Omental fat pad (tissue), 4 donors: ENCODE measurements around the gene GCLC. TPM values are rescaled to one million over a fixed set of nuclear protein-coding genes. Genes with fewer than 3 reads are reported as not detected.
"Not testable (repeated sequence)": the region's sequence is repeated elsewhere in the genome, so short reads cannot be mapped to it uniquely, and the experiment has no call there.

Experiments
- ATAC-seq: fragments of 150-250 bp; one replicate; pipeline ENCODE4 v1.9.1; 2016; ENCODE audit warnings: mild to moderate bottlenecking, moderate library complexity; ENCODE audit not compliant: low FRiP score
- DNase-seq: peaks from one replicate; pipeline ENCODE4 v3.0.0-alpha.2; 2019; ENCODE audit warnings: low spot score
- CTCF ChIP-seq, 3 donors: fragments of 450-650 bp; IDR thresholded peaks; one replicate each; pipeline ENCODE4 v1.5.1; 2016 to 2017; ENCODE audit warnings: antibody characterized with exemption in 3 of 3, mild to moderate bottlenecking in 3 of 3, moderate library complexity in 2 of 3
- total RNA-seq, 4 donors: library from RNA; depleted of rRNA; stranded (reverse); fragments of >200 nt; gene quantifications; one replicate each; pipeline ENCODE4 v1.1.0, GENCODE V29; 2016

Gene GCLC
- total RNA-seq, 4 donors from 2014 or later = 38.6 to 86.3 (median 46.6) TPM

- TF ChIP-seq CTCF (IDR thresholded peaks at IDR 0.05) = no peak
Observed at GRCh38 chr6:53578371-53578770, 33.5 kb upstream of the GCLC start.

GRCh38 chr6:53573299-53573698, 28.4 kb upstream of the GCLC start:
- ATAC-seq (no peak), DNase-seq (no peak)
- TF ChIP-seq CTCF (IDR thresholded peaks at IDR 0.05) = no peak

More at GRCh38 chr6:53578371-53578770, 33.5 kb upstream of the GCLC start:
- DNase-seq (no peak), ATAC-seq (no peak)

DNA sequence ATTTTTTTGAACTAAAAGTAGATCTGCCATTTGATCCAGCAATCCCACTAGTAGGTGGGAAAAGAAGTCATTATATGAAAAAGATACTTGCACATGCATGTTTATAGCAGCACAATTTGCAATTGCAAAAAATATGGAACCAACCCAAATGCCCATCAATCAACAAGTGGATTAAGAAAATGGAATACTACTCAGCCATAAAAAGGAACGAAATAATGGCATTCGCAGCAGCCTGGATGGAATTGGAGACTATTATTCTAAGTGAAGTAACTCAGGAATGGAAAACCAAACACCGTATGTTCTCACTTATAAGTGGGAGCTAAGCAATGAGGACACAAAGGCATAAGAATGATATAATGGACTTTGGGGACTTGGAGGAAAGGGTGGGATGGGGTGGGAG, 27.5 kb upstream of the GCLC start:
- ATAC-seq, DNase-seq: not testable (repeated sequence)

DNA sequence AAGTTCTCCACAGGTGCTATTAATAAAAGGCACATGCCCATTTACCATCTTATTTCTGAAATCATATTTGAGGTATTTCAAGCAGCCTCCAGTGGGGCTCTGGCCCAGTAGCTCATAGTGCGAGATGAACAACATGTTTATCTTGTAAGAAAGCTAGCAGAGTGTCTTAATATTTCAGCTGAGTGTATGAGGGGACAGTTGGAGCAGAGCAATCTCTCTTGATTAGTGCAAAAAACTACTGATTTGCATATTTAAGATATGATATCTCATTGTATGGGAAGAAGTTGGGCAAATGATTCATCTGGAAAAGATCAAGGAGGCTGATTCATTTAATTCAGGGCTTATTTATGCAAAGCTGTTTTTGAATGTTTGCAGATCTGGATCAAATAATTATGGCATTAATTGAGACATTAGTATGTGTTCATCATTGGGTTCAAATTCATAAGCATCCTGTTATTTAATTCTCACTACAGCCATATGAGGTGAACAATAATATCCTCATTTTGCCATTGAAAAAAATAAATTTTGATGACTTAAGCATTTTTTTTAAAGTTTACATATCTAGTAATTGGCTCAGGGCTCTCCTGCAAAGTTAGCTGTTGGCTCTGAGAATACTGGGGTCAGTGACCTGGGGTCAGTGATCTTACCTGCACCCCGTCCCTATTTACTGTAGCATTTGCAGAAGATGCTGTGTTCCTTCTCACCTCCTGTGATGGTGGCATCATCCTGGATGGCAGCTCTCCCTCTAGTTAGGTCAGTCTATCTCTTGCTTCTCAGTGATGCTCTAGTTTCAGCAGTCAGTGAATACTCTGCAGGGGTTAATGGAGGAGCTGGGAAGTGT, 24.1 kb upstream of the GCLC start:
- no peak for DNase-seq
- TF ChIP-seq CTCF (IDR thresholded peaks at IDR 0.05) = no peak
- ATAC-seq = no peak

GRCh38 chr6:53567701-53568100, 22.8 kb upstream of the GCLC start:
- no peak for TF ChIP-seq CTCF (IDR thresholded peaks at IDR 0.05)
- no peak for ATAC-seq
- no peak for DNase-seq

DNA sequence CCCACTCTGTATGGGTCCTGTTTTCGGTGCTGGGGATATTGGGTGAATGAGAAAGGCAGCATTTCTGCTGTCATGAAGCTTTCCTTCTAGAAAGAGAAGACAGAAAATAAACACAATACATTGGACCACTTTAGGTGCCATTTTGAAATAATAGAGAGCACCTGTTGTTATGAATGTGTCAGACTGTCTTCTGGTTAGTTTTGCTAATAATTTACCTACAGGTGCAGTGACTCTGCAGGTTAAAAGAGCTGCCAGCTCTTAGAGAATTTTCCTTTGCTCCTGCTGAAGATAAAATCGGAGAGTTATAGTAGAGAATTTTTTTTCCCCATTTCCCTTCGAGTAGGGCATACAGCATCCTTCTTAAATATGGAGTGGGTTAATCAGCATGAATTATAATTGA, 21.9 kb upstream of the GCLC start:
- ATAC-seq = no peak
- DNase-seq = no peak
- no peak for TF ChIP-seq CTCF (IDR thresholded peaks at IDR 0.05)

DNA sequence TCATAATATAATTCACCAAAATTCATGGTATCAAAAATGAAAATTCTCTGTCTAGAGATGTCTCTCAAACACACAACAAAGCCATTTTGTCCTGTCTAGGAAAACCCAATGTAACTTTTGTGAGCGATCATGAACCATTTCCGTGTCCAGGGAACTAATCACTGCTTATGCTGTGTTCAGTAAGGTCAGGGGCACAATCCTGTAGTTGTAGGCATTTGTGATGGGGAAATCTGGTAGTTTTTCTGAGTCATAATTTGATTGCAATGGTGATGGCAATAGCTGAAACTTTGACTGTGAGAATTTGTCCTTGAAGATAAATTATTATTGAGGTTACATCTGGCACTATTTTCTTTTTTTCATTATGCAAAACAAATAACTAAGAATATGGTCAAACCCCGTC, 21.0 kb upstream of the GCLC start:
- ATAC-seq (no peak), DNase-seq (no peak)
- no peak for TF ChIP-seq CTCF (IDR thresholded peaks at IDR 0.05)
